Activated T-cell treated with anti-CD3 and anti-CD28 coated beads, Interleukin-2, amount 50 U/mL, for 48 hours (primary cell): Measurements from ENCODE around the gene CD109.
"Not testable (repeated sequence)": the region's sequence is repeated elsewhere in the genome, so short reads cannot be mapped to it uniquely, and the experiment has no call there.

Source experiments
- DNase-seq, 2 experiments: peaks; one replicate each; pipeline ENCODE4 v3.0.0-alpha.2; 2020

The CD109 gene

DNA sequence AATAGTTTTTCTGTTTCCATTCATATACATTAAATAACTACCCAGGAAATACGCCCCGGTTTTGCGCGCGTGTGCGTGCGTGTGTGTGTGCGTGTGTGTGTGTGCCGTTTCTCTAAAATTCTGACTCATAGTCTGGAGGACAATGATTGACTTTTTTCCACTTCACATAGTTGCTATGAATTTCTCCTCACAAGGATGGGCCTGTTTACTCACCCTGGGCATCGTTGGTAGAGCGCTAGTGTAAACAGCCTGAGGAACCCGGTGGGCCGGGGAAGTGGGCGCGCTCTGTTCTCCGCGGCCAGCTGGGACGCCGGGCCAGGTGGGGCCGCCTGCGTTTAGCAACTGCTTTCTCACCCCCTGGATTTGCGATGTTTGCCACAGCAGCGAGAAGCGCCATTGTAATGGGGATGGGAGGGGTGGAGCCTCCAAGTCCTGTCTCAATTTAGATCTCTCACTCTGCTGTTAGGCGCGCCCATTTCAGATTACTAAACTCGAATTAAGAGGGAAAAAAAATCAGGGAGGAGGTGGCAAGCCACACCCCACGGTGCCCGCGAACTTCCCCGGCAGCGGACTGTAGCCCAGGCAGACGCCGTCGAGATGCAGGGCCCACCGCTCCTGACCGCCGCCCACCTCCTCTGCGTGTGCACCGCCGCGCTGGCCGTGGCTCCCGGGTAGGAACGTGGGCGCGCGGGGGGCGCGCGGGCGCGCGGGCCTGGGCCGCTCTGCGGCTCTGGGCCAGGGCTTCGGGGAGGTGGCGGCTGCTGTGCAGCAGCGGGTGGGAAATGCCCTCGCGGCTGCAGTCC is at the start of gene CD109:
Gene CD109, plus strand, starts transcription at position 585 of the 803 bp plus-strand sequence. Its CDS starts 13 bp downstream, at position 598.
- DNase-seq = peak; percentile 82 to 83

DNA sequence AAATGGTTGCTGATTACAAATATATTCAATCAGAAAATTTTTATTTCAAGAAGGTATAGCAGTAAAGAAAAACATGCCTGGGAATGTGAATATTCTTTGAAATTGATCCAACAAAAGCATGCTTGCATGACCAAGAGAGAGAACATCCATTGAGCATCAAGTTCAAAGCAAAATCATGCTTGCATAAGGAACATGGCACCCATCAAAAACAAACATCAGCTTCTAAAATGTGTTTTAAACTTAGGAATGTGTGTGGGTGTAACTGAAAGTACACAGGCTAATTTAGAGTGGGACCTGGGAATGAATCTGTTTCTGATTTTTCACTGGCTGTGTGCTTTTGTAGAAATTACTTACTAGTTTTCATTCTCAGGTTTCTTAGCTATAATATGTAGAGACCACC is 47.8 kb upstream of the CD109 start:
- DNase-seq = no peak

DNA sequence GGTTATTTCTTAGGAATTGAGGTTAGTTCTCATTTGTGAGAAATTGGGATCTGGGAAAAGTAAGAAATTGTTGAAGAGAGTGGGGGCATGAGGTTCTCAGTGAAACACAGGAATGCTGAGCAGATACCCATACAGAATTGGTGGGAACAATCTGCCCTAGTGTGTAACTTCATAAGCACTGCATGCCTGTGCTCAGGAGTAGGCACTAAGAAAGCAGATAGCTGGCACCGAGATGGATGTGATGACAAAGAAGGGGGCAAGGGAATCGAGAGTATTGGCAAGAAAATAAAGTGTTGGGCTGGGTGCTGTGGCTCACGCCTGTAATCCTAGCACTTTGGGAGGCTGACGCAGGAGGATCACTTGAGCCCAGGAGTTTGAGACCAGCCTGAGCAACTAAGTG is 46.2 kb upstream of the CD109 start:
- DNase-seq = no peak

DNA sequence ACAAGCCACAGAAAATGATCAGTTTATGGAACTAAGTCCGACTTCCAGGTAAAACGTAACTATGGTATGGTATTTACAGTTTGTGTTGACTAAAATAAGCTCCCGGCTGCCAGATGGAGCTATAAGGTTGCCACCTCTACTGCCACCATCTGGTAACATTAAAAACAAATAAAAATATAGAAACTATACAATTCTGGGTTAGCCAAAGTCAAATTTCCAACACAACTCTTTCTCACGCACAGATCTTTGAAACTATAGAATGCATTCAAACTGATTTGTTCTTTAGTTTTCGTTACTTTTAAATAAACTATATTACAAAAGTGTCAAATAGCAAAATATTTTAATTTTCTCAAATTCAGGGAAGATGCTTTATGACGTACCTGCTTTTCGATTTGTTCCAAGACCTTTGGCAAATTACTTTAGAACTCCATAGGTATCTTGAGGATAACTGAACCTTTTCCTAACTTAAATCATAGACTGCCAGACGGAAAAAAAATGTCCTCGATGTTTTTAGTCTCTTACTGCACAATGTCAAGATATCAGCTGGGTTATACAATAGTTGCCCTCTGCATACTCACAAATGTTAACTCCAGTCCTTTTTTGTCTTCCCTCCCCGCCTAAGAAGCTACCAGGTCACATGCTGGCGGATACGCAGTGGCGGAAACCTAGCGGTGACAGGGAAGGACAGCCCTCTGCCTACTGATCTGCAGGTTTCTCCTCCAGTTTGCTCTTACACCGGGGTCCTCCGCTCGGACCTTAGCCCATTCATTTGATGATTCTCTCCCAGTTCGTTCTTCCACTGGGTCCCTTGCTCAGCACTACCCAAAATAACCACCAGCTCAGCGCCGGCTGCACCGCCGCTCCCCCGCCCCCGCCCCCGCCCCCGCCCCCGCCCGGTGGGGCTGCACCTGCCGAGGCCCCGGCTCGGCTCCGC is 43.1 kb upstream of the CD109 start:
- peak; percentile 73 to 78 for DNase-seq

DNA sequence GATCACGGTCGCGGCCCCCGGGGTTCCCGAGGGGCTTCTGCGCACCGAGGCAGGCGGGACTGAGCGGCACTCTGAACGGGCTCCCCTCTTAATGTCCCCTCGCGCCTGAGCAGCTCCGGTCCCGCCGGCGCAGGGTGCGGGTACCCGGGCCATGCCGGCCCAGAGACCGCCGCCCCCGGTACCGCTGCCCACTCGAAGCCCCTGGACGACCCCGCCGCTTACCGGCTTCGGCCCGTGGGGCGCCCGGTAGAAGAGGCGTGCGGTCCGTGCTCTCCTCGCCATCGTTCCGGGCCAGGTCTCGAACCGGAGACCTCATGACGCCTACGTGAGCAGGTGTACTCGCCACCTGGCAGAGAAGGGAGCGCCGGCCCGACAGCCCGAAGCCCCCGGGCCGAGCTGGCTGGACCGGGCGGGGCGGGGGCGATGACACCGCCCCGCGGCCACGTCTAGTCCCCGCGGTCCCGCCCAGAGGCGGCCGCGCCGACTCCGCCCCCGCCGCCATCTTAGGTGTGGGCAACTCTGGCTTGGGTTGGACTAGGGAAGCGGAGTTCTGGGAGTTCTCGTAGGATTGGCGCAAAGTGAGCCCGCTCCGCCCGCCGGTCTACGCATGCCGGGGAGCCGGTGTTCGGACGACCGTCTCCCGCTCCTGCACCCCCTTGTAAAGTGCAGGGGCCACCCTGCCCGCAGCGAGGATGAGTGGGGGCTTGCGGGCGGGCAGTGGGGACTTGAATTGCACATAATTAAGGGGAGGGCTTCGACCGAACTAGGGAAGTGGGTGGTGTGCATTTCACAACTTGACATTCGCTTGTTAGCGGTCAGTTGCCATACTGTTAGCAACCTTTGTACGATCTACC is 42.2 kb upstream of the CD109 start, which contains the start of gene SLC17A5:
Gene SLC17A5, minus strand, starts transcription at position 422 of the 854 bp plus-strand sequence. Its CDS starts 106 bp downstream, at position 316.
- peak; percentile 96 for DNase-seq

DNA sequence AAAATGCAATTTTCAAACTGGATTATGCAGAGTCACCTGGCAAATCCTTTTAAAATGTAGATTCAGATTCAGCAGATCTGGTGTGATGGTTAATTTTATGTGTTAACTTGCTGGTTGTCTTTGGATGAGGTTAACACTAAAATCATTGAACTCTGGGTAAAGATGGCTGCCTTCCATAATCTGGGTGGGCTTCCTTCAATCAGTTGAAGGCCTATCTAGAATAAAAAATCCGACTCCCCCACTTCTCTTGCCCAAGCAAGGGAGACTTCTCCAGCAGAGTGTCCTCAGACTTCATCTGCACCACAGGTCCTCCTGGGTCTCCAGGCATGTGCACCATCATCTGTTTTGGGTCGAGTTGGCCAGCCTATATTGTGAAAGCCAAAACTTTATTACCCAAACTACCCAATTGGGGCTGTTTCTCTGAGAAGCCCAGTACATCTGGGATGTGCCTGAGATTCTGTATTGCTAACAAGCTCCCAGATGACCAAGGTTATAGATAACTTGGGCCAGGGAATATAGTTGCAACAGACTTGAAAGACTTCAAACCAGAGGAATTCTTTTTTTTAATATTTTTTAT is 40.6 kb upstream of the CD109 start:
- no peak for DNase-seq

DNA sequence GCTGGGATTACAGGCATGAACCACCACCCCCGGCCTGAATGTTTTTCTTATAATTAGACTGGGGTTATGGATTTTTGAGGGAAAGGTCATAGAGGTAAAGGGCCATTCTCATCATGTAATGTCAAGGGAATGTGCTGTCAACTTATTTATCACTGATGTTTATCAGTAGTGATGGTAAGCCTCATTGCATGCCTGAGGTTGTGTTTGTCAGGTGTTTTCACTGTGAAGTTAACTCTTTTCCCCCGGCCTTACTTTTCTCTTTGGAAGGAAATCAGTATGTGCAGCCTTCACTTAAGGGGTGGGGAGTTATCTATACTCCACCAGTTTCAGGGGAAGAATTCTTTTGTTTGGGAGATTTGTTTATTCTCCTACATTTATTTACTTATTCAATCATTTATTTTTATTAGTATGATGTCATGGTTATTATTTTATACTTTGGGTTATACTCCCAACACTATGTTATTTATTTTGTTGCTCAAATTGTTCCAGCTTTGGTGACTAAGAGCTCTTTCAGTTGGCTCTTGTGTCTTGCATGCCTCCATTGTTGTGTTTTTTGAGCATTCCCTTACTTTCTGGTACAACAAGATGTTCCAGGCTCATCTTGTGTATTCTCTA is 39.4 kb upstream of the CD109 start:
- no peak for DNase-seq

DNA sequence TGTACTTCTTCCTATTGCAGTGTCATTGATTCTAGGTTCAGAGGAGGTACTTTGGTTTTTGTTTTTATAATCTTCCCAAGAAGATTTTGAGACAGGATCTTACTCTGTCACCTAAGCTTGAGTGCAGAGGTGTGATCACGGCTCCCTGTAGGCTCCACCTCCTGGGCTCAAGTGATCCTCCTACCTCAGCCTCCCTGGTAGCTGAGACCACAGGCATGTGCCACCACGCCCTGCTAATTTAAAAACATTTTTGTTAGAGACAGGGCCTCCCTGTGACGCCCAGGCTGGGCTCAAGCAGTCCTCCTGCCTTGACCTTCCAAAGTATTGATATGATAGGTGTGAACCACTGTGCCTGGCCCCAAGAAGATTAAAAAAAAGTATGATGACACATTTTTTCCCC is 38.8 kb upstream of the CD109 start:
- peak in 1 of 2 experiments; percentile 26 for DNase-seq

DNA sequence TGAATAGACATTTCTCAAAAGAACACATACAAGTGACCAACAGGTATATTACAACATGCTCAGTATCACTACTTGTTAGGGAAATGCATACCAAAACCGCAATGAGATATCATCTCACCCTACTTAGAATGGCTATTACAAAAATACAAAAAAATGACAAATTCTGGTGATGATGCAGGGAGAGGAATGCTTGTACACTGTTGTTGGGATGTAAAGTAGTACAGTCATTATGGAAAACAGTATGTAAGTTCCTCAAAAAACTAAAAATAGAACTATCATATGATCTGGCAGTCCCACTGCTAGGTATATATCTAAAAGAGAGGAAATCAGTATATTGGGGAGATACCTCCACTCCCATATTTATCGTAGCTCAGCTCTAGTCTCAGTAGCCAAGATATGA is 31.3 kb upstream of the CD109 start:
- no peak for DNase-seq

DNA sequence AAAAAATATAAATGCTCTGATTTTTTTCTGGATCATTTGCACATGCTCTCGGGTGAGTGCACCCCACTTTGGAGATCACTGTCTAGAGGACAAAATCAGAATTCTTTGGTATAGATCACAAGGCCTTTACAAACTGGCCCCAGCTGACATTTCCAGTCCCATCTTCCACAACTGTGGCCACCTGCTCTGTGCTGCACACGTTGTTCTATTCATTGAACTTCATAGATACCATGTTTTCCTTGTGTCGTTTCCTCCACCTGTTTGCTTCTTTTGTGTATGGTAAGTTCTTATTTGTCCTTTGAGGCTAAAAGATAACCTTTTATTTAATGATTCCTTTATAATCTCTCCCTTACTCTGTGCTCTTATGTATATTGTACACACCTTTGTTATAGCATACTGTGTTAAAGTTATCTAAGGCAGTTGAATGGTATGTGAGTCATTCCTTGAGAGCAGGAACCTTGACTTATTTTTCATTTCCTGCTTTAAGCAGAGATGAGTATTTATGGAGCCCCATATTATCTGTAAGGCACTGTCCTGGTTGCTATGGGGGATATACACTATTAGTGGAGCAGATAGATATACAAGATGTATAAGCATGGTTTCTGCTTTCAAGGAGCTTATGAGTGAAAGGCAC is 30.2 kb upstream of the CD109 start:
- no peak for DNase-seq

DNA sequence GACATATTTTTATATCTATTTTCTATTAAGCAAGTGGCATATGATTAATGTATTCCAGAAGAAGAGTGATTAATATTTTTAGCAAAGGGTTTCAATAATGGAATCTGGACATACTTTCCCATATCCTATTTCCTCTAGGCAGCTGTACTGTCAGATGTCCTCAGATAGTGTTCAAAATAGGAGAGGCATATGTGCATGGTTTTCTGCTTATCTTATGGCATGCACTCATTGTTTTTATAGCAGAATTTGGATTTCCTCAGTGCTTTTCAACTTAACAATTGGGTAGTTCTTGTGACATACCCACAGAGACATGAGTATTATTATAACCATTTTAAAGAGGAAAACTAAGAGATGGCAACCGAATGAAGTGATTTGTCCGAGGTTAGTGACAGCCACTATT is 29.6 kb upstream of the CD109 start:
- DNase-seq = no peak

DNA sequence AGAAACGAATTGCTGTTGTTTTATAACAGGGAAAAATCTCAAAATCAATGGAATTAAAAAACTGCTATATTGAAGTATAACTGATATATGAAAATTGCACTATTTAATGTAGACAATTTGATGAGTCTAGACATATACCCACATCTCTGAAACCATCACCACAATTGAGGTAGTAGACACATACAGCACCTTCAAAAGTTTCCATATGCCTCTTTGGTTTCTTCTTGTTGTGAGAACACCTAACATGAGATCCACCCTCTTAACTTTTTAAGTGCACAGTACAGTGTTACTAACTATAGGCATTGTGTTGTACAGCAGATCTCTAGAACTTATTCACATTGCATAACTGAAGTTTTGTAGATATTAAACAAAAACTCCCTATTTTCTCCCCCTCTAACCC is 28.2 kb upstream of the CD109 start:
- no peak for DNase-seq

DNA sequence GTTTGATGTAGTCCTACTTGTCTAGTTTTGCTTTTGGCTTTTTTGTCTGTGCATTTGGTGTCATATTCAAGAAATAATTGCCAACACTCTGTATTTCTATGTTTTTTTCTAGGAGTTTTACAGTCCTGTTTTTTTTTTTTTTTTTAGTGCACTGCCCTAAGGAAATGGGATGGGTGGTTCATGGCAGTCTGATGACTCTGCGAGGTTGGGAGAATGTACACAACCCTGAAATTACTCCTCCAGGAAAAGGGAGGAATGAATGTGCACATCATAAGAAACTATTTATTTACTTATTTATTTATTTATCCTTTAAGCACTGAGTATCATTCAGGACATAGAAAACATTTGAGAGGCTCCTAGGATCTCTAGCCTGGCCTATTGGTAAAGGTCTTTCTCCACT is 27.0 kb upstream of the CD109 start:
- DNase-seq = no peak

DNA sequence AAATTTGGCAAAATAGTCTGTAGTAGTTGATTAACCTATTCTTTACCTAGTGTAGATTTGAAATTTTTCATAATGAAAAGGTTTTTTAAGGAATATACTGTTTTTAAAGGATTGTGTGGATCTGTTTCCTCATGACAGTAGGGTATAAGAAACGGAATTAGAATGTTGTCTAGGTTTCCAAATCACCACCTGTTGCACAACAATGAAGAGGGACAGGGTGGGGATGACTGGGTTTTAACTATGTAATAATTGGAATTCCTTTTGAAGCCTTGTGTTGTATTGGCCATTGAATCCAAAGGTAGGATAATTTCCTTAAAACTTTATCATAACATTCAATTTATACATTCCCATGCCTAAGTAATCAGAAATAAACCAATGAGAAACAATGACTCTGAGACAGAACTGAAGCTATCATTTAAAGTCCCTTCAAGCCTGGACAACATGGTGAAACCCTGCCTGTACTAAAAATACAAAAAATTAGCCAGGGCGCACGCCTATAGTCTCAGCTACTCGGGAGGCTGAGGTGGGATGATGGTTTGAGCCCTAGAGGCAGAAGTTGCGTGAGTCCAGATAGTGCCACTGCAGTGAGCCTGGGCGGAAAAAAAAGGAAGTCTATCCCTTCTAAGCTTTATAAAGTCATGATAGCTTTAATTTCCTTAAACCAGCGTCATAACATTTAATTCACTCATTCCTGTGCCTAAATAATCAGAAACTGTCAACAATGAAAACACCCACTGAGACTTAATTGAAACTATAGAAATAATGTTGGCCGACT is 23.9 kb upstream of the CD109 start:
- no peak for DNase-seq

DNA sequence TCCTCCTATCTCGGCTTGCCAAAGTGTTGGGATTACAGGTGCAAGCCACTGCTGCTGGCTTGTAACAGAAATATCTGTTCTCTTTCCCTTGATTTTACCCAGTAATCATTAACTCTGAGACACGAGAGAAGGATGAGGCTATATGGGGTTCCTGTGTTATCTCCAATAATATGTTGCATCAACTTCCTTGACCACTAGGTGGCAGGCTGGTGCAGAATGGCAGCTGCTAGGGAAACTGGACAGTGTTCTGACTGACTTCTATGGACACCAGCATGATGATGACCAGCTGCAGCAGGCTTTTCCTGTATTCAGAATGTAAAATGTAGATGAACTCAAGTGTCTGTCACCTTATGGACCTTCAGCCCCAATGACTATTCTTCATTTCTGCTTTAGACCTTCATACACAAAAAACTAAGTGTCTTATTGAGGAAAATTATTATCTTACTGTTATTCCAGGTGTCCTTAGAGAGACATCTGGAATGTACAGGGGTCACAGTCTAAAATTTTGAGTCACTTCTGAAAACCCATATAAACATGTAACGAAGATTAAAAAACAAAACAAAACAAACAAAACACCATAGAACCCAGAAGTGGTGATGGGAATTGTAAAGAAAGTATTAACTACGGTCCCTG is 20.4 kb upstream of the CD109 start:
- peak; percentile 80 to 85 for DNase-seq

DNA sequence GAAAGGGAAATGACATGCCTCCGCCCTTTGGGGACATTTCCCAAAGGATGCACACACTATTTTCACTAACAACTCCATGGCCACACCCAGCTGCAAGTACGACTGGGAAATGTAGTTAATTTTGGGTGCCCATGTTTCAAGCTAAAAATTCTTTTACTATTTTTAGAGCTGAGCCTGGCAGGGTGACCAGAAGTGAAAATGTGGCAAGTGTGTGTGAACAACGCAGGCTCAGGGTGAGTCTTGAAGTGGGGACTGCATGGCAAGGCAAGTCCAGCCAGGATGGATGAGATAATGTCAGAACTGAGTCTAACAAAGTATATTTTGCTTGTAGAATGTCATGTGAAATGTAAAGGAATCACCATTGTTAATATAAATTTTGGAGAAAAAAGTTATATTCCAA is 17.0 kb upstream of the CD109 start:
- DNase-seq = no peak

DNA sequence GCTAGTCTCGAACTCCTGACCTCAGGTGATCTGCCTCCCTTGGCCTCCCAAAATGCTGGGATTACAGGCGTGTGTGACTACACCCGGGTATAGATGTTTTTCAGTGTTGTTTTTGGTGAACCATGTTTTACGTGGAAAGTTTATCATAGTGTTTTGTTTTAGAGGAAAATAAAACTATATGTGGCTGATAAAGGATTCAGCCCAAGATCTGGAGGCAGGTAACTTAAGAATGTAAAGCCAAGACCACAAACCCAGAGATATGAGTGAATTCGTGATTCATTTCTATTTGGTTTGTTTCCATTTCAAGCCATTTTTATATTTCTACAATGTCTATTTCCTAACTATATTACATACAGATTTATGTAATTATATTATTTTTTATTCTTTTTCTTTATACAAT is 16.2 kb upstream of the CD109 start:
- not testable (repeated sequence) for DNase-seq

DNA sequence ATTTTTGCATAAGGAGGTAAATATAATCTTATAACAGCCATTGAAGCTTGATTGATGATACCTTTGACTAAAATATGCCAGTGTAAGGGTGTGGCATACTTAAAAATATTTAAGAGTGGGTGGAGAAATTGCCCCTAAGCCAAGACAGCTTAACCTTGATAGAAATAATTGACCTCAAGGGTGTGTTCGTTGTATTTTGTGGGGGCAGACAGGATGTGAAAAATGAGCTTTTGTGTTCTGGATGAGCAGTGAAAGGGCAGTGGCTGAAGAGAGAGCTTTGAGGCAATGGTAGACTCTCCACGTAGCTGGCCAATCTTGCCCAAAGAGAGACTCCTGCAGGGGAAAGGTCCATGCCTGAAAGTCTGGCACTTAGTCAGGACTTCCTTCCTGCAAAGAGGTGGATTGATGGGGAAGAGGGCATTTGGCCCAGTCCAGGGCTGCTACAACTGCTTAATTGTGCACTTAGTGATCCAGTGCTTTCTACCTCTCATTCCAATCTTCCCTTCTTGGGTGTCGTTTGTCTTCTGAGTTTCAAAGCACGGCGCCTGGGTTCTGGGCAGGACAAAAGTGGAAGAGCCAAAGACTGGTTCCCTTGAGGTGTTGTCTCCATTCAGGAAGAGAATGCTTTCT is 15.6 kb upstream of the CD109 start:
- no peak for DNase-seq

DNA sequence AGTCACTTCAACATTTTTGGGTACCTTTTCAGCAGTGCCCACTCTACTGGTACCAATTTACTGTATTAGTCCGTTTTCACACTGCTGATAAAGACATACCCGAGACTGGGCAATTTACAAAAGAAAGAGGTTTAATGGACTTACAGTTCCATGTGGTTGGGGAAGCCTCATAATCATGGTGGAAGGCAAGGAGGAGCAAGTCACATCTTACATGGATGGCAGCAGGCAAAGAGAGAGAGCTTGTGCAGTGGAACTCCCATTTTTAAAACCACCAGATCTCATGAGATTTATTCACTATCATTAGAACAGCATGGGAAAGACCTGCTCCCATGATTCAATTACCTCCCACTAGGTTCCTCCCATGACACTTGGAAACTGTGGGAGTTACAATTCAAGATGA is 12.4 kb upstream of the CD109 start:
- DNase-seq = not testable (repeated sequence)

DNA sequence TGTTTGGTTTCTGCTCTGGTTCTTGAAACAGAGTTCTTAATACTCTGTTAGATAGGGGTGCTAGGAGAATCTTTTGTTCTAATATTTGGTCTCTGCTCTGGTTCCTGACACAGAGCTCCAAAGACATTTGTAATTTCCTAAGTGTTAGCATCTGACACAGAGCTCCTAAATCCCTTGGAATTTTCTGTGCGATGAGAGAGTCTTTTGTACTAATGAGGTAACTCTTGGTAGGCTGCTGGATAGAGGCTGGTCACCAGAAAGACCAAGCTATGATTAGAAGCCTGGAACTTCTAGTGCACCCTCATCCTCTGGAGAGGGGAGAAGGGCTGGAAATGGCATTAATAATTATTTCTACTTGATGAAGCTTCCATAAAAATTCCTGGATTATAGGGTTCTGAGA is 7.7 kb upstream of the CD109 start:
- no peak for DNase-seq
